OCI-LY3 (cell line): Measurements from ENCODE around the gene ADGRD1.

Source experiments
- H2AFZ ChIP-seq: fragments of 200-600, 300-600 bp; shearing (Covaris generic); 2 replicates; pipeline ENCODE4 v1.6.0; 2014; ENCODE audit warnings: antibody characterized with exemption, low read depth, low read length
- H3K27ac ChIP-seq: fragments of 200-600, 300-600 bp; sonication (generic); 2 replicates; pipeline ENCODE4 v1.5.1; 2014; ENCODE audit warnings: mild to moderate bottlenecking, low read length, moderate library complexity, mixed read lengths
- H3K27me3 ChIP-seq: fragments of 200-600, 300-600 bp; sonication (generic); 2 replicates; pipeline ENCODE4 v1.6.1; 2014; ENCODE audit warnings: low read depth, low read length, mixed read lengths
- H3K36me3 ChIP-seq: fragments of 200-600, 300-600 bp; sonication (generic); replicated peaks from 2 replicates; pipeline ENCODE3; 2014; ENCODE audit warnings: low read depth, low read length, mixed read lengths
- H3K4me1 ChIP-seq: fragments of 300-600, 200-600 bp; sonication (generic); 2 replicates; pipeline ENCODE4 v1.6.1; 2014; ENCODE audit warnings: low read length, mixed read lengths
- H3K4me2 ChIP-seq: fragments of 200-600, 300-600 bp; sonication (generic); 2 replicates; pipeline ENCODE4 v1.6.1; 2014; ENCODE audit warnings: low read length, mixed read lengths
- H3K4me3 ChIP-seq: fragments of 300-600, 200-600 bp; sonication (generic); 2 replicates; pipeline ENCODE4 v1.5.1; 2014; ENCODE audit warnings: antibody characterized with exemption, mild to moderate bottlenecking, low read length, moderate library complexity
- H3K79me2 ChIP-seq: fragments of 300-600, 200-600 bp; shearing (Covaris generic); 2 replicates; pipeline ENCODE4 v1.6.1; 2014; ENCODE audit warnings: mild to moderate bottlenecking, low read length, mixed read lengths
- H3K9ac ChIP-seq: fragments of 300-600, 200-600 bp; shearing (Covaris generic); 2 replicates; pipeline ENCODE4 v1.6.0; 2014; ENCODE audit warnings: mild to moderate bottlenecking, low read length, moderate library complexity
- H3K9me3 ChIP-seq: fragments of 200-600, 300-600 bp; shearing (Covaris generic); 2 replicates; pipeline ENCODE4 v1.6.1; 2014; ENCODE audit warnings: low read length, mixed read lengths; ENCODE audit not compliant: insufficient read depth
- H4K20me1 ChIP-seq: fragments of 200-600, 300-600 bp; sonication (generic); 2 replicates; pipeline ENCODE4 v1.6.1; 2016; ENCODE audit warnings: low read length, mixed read lengths; ENCODE audit not compliant: insufficient read depth
- CTCF ChIP-seq: fragments of 200-600, 300-600 bp; sonication (generic); IDR thresholded peaks from 2 replicates; pipeline ENCODE4 v1.5.1; 2014; ENCODE audit warnings: antibody characterized with exemption, low read length, low read depth
- EZH2phosphoT487 ChIP-seq: fragments of 200-600 bp; shearing (Covaris generic); IDR thresholded peaks from 2 replicates; pipeline ENCODE4 v1.6.1; 2018; ENCODE audit warnings: antibody characterized with exemption, mixed run types, low read depth

Gene ADGRD1

GRCh38 chr12:131114271-131114670, 160.6 kb downstream of the ADGRD1 start:
- Histone ChIP-seq H3K4me1 (no peaks in the 10 kb centered on the region), H3K4me3 (no peak overlapping the region), H3K79me2 (no peaks in the 10 kb centered on the region), H3K36me3 (no peaks in the 10 kb centered on the region), H4K20me1 (no peaks in the 10 kb centered on the region), H3K4me2 (no peak overlapping the region), H2AFZ (no peak overlapping the region), H3K27me3 (peaks cover 12% of the 10 kb centered on the region; the same call in 1 of the 2 replicates), H3K9ac (no peak overlapping the region), H3K9me3 (no peaks in the 10 kb centered on the region), H3K27ac (no peak overlapping the region)
- no peak for TF ChIP-seq CTCF
- TF ChIP-seq EZH2phosphoT487, result no peak

GRCh38 chr12:131114942-131115584, 161.4 kb downstream of the ADGRD1 start:
- no peaks in the 10 kb centered on the region for H3K79me2 ChIP-seq
- no peak overlapping the region for H3K4me2 ChIP-seq
- no peaks in the 10 kb centered on the region for H3K4me1 ChIP-seq
- TF ChIP-seq EZH2phosphoT487 (no peak), CTCF (no peak)
- H3K27me3 ChIP-seq, result peaks cover 12% of the 10 kb centered on the region; the same call in 1 of the 2 replicates
- no peaks in the 10 kb centered on the region for H3K9me3 ChIP-seq
- H4K20me1 ChIP-seq, result no peaks in the 10 kb centered on the region
- H3K4me3 ChIP-seq, result no peak overlapping the region
- no peaks in the 10 kb centered on the region for H3K36me3 ChIP-seq
- H3K9ac ChIP-seq, result no peak overlapping the region
- no peak overlapping the region for H2AFZ ChIP-seq
- no peak overlapping the region for H3K27ac ChIP-seq

GRCh38 chr12:131115766-131116467, 162.2 kb downstream of the ADGRD1 start:
- no peaks in the 10 kb centered on the region for H3K79me2 ChIP-seq
- H3K27me3 ChIP-seq, result peaks cover 12% of the 10 kb centered on the region; the same call in 1 of the 2 replicates
- H4K20me1 ChIP-seq, result no peaks in the 10 kb centered on the region
- H3K9me3 ChIP-seq, result no peaks in the 10 kb centered on the region
- no peak overlapping the region for H3K9ac ChIP-seq
- TF ChIP-seq CTCF (no peak), EZH2phosphoT487 (no peak)
- H3K27ac ChIP-seq, result no peak overlapping the region
- H2AFZ ChIP-seq, result no peak overlapping the region
- no peaks in the 10 kb centered on the region for H3K4me1 ChIP-seq
- no peaks in the 10 kb centered on the region for H3K36me3 ChIP-seq
- H3K4me3 ChIP-seq, result no peak overlapping the region
- H3K4me2 ChIP-seq, result no peak overlapping the region

GRCh38 chr12:131116468-131117117, 162.9 kb downstream of the ADGRD1 start:
- Histone ChIP-seq H3K79me2 (no peaks in the 10 kb centered on the region), H3K9me3 (no peaks in the 10 kb centered on the region), H3K27me3 (peaks cover 9% of the 10 kb centered on the region; the same call in 1 of the 2 replicates), H3K4me1 (no peaks in the 10 kb centered on the region), H4K20me1 (no peaks in the 10 kb centered on the region), H3K9ac (no peak overlapping the region), H3K4me3 (no peak overlapping the region), H3K36me3 (no peaks in the 10 kb centered on the region), H3K27ac (no peak overlapping the region), H2AFZ (no peak overlapping the region), H3K4me2 (no peak overlapping the region)
- no peak for TF ChIP-seq EZH2phosphoT487
- TF ChIP-seq CTCF, result peak; percentile 31
